Activated T-cell treated with anti-CD3 and anti-CD28 coated beads, Interleukin-2, amount 50 U/mL, for 24 hours (primary cell): ENCODE results near the gene TNFSF12.
A peak's percentile ranks its signal among the peaks of the same experiment; 100 is the strongest.

ENCODE experiments used
- DNase-seq: peaks from one replicate; pipeline ENCODE4 v3.0.0-alpha.2; 2020
- H3K27ac Mint-ChIP-seq: 2 replicates; pipeline ENCODE4 v1.8.0; 2020; ENCODE audit warnings: mild to moderate bottlenecking, mixed read lengths
- H3K27me3 Mint-ChIP-seq: 2 replicates; pipeline ENCODE4 v1.8.0; 2020; ENCODE audit warnings: mixed read lengths
- H3K36me3 Mint-ChIP-seq: 2 replicates; pipeline ENCODE4 v1.8.0; 2020; ENCODE audit warnings: low read depth, mixed read lengths
- H3K4me1 Mint-ChIP-seq: 2 replicates; pipeline ENCODE4 v1.8.0; 2020; ENCODE audit warnings: low read depth, mixed read lengths
- H3K4me3 Mint-ChIP-seq: 2 replicates; pipeline ENCODE4 v1.8.0; 2020; ENCODE audit warnings: mild to moderate bottlenecking, moderate library complexity, mixed read lengths
- H3K9me3 Mint-ChIP-seq: 2 replicates; pipeline ENCODE4 v1.8.0; 2020; ENCODE audit warnings: mixed read lengths

Gene TNFSF12

GRCh38 chr17:7556627-7557026 lies 7.8 kb downstream of the TNFSF12 start:
- Mint-ChIP-seq H3K9me3 (no peaks in the 10 kb centered on the region), H3K4me3 (no peak overlapping the region), H3K36me3 (peaks cover 7% of the 10 kb centered on the region), H3K27me3 (no peaks in the 10 kb centered on the region), H3K27ac (peak overlapping the region; percentile 27), H3K4me1 (peaks cover 63% of the 10 kb centered on the region)
- DNase-seq: no peak

- Mint-ChIP-seq H3K9me3 (no peaks in the 10 kb centered on the region), H3K27me3 (no peaks in the 10 kb centered on the region), H3K4me1 (peaks cover 59% of the 10 kb centered on the region), H3K27ac (no peak overlapping the region), H3K36me3 (peaks cover 8% of the 10 kb centered on the region), H3K4me3 (no peak overlapping the region)
- DNase-seq: no peak
These were observed 8.4 kb downstream of the TNFSF12 start for GRCh38 chr17:7557147-7557764.

DNA sequence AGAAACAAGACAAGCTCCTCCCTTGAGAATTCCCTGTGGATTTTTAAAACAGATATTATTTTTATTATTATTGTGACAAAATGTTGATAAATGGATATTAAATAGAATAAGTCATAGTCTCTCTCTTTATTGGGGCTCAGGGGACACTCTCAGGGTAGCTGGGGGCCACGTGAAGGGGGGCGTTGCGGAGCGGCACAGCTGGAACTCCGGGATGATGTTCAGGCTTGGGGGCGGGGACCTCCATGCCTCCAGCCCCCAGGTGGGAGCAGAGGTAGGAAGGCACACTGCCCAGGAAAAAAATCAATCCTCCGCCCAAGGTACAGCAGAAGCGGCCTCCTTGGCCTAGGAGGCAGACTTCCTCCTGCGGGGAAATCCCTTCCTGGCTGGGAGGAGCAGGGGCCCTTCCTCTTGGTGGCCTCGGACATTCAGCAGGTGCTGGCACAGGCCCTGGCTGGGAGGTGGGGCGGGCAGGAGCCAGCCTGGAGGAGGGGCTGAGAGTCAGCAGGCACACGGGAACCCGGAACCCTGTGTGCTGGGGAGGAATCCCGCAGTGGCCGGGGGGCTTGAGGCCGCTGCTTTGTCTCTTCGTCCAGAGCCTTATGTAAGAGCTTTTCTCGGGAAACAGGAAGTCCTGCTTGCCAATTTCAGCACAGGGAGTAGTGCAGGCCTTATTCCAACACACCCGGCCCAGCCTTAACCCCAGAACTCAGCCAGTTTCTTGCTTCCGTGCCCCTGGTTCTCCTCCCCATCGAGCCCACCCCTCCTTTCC lies 9.1 kb downstream of the TNFSF12 start:
- no peaks in the 10 kb centered on the region for H3K9me3 Mint-ChIP-seq
- peak overlapping the region; percentile 47 for H3K4me3 Mint-ChIP-seq
- peak overlapping the region; percentile 74 for H3K27ac Mint-ChIP-seq
- H3K4me1 Mint-ChIP-seq: peaks cover 58% of the 10 kb centered on the region
- no peak for DNase-seq
- H3K27me3 Mint-ChIP-seq: no peaks in the 10 kb centered on the region
- H3K36me3 Mint-ChIP-seq: peaks cover 15% of the 10 kb centered on the region

DNA sequence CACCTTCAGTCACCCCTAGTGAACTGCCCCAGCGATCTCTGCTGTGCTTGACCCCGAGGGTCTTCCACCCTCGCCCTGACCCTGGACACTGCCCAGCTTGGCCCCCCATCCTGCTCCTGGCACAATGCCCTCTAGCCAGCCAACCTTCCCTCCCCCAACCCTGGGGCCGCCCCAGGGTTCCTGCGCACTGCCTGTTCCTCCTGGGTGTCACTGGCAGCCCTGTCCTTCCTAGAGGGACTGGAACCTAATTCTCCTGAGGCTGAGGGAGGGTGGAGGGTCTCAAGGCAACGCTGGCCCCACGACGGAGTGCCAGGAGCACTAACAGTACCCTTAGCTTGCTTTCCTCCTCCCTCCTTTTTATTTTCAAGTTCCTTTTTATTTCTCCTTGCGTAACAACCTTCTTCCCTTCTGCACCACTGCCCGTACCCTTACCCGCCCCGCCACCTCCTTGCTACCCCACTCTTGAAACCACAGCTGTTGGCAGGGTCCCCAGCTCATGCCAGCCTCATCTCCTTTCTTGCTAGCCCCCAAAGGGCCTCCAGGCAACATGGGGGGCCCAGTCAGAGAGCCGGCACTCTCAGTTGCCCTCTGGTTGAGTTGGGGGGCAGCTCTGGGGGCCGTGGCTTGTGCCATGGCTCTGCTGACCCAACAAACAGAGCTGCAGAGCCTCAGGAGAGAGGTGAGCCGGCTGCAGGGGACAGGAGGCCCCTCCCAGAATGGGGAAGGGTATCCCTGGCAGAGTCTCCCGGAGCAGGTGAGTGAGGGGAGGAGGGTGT lies 9.9 kb downstream of the TNFSF12 start, which contains the start of gene TNFSF13:
TNFSF13 (plus strand) TSS at position 207 of the 776 bp plus-strand sequence; CDS start at position 497, 290 bp downstream.
- Mint-ChIP-seq H3K27ac (peak within 1 kb of the TSS; percentile 74), H3K4me3 (peak within 1 kb of the TSS; percentile 47), H3K27me3 (no peaks in the 10 kb centered on the region), H3K36me3 (peaks cover 22% of the 10 kb centered on the region), H3K9me3 (no peaks in the 10 kb centered on the region), H3K4me1 (peaks cover 52% of the 10 kb centered on the region)
- DNase-seq: no peak

- Mint-ChIP-seq H3K4me1 (peaks cover 57% of the 10 kb centered on the region), H3K27me3 (no peaks in the 10 kb centered on the region), H3K27ac (peak overlapping the region; percentile 93), H3K4me3 (peak overlapping the region; percentile 96), H3K36me3 (peaks cover 30% of the 10 kb centered on the region), H3K9me3 (no peaks in the 10 kb centered on the region)
- no peak for DNase-seq
These were observed 10.7 kb downstream of the TNFSF12 start for GRCh38 chr17:7559320-7560171.

DNA sequence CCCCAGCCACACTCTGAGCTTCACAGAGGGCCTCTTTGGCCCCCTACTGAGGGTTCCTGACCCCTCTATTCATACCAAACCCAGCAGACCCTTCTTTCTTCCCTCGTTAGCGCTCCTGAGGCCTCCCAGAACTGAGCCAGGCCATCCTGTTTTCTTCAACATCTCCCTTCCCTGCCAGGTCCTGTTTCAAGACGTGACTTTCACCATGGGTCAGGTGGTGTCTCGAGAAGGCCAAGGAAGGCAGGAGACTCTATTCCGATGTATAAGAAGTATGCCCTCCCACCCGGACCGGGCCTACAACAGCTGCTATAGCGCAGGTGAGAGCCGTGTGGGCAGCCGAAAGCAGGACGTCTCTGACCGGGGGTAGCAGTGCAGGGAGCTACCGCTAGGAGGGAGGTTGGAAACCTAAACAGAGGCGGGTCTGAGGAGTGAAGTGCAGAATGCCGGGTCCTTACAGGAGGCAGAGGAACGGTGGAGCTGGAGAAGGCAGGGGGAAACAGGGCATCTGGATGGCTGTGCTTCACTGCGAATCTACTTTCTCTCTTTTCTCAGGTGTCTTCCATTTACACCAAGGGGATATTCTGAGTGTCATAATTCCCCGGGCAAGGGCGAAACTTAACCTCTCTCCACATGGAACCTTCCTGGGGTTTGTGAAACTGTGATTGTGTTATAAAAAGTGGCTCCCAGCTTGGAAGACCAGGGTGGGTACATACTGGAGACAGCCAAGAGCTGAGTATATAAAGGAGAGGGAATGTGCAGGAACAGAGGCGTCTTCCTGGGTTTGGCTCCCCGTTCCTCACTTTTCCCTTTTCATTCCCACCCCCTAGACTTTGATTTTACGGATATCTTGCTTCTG lies 11.5 kb downstream of the TNFSF12 start:
- Mint-ChIP-seq H3K27ac (peak overlapping the region; percentile 93), H3K4me1 (peaks cover 60% of the 10 kb centered on the region), H3K27me3 (no peaks in the 10 kb centered on the region), H3K36me3 (peaks cover 38% of the 10 kb centered on the region), H3K4me3 (peak overlapping the region; percentile 96), H3K9me3 (no peaks in the 10 kb centered on the region)
- DNase-seq: no peak

GRCh38 chr17:7561028-7561575 lies 12.2 kb downstream of the TNFSF12 start:
- Mint-ChIP-seq H3K27me3 (no peaks in the 10 kb centered on the region), H3K27ac (peak overlapping the region; percentile 93), H3K4me3 (peak overlapping the region; percentile 96), H3K9me3 (no peaks in the 10 kb centered on the region), H3K4me1 (peaks cover 61% of the 10 kb centered on the region), H3K36me3 (peaks cover 45% of the 10 kb centered on the region)
- peak; percentile 90 for DNase-seq

DNA sequence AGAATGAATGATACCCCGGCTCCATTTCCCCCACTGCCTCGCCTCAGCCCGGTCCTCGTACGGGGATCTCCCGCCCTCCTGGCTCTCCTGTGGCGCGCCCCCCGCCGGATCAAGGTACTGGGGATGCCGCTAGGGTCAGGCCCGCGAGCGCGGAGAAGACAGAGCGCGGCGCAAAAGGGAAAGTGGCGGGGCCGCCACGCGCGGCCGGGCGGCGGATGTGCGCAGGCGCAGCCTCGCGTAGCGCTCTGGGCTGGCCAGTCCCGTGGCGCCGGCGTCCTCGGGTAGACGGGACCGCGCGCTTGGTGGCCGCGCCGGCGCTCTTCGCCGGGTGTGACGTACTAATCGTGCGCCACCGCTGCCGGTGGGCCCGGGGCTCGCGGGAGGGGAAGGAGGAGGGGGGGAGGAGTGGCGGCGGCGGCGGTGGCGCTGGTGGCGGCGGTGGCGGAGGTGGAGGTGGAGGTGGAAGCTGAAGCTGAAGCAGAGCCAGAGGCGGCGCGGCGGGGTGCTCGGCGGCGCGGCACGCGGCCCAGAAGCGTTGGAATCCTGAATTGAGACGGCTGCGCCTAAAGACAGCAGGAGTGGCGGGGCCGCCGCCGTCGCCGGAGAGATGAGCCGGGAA lies 12.8 kb downstream of the TNFSF12 start, which contains the start of gene SENP3:
SENP3 (plus strand) TSS at position 331 of the 619 bp plus-strand sequence. CDS start 1,158 bp downstream, outside the sequence.
- Mint-ChIP-seq H3K4me1 (peaks cover 58% of the 10 kb centered on the region), H3K4me3 (peak within 1 kb of the TSS; percentile 96), H3K9me3 (no peaks in the 10 kb centered on the region), H3K27me3 (no peaks in the 10 kb centered on the region), H3K36me3 (peaks cover 51% of the 10 kb centered on the region), H3K27ac (peak within 1 kb of the TSS; percentile 94)
- DNase-seq: peak; percentile 94

GRCh38 chr17:7562208-7562605 lies 13.3 kb downstream of the TNFSF12 start:
- Mint-ChIP-seq H3K27ac (peak overlapping the region; percentile 94), H3K27me3 (no peaks in the 10 kb centered on the region), H3K4me3 (peak overlapping the region; percentile 96), H3K4me1 (peaks cover 60% of the 10 kb centered on the region), H3K9me3 (no peaks in the 10 kb centered on the region), H3K36me3 (peaks cover 56% of the 10 kb centered on the region)
- DNase-seq: no peak

DNA sequence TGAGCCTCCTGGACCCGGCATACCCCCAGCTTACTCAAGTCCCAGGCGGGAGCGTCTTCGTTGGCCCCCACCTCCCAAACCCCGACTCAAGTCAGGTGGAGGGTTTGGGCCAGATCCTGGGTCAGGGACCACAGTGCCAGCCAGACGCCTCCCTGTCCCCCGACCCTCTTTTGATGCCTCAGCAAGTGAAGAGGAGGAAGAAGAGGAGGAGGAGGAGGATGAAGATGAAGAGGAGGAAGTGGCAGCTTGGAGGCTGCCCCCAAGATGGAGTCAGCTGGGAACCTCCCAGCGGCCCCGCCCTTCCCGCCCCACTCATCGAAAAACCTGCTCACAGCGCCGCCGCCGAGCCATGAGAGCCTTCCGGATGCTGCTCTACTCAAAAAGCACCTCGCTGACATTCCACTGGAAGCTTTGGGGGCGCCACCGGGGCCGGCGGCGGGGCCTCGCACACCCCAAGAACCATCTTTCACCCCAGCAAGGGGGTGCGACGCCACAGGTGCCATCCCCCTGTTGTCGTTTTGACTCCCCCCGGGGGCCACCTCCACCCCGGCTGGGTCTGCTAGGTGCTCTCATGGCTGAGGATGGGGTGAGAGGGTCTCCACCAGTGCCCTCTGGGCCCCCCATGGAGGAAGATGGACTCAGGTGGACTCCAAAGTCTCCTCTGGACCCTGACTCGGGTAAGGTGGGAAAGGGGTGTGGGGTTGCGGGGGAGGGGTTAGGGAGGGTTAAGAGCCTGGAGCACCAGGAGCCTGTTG lies 14.4 kb downstream of the TNFSF12 start:
- Mint-ChIP-seq H3K4me1 (peaks cover 59% of the 10 kb centered on the region), H3K9me3 (no peaks in the 10 kb centered on the region), H3K4me3 (peak overlapping the region; percentile 96), H3K36me3 (peaks cover 66% of the 10 kb centered on the region), H3K27ac (peak overlapping the region; percentile 94), H3K27me3 (no peaks in the 10 kb centered on the region)
- no peak for DNase-seq

- no peak overlapping the region for H3K4me3 Mint-ChIP-seq
- H3K27me3 Mint-ChIP-seq: no peaks in the 10 kb centered on the region
- no peak for DNase-seq
- peaks cover 46% of the 10 kb centered on the region for H3K4me1 Mint-ChIP-seq
- peaks cover 96% of the 10 kb centered on the region for H3K36me3 Mint-ChIP-seq
- H3K27ac Mint-ChIP-seq: peak overlapping the region; percentile 19
- H3K9me3 Mint-ChIP-seq: no peaks in the 10 kb centered on the region
These were observed 20.7 kb downstream of the TNFSF12 start for GRCh38 chr17:7569571-7569970.

DNA sequence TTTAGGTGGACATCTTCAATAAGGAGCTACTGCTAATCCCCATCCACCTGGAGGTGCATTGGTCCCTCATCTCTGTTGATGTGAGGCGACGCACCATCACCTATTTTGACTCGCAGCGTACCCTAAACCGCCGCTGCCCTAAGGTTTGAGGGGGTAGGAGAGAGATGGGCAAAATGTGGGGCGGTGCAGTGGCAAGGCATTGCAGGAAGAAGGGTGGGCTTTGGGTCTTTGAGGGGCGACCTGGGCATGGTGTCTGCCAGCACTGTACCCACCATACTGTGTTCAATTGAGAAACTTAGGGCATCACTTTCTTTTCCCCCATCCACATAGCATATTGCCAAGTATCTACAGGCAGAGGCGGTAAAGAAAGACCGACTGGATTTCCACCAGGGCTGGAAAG lies 21.5 kb downstream of the TNFSF12 start:
- H3K4me1 Mint-ChIP-seq: peaks cover 47% of the 10 kb centered on the region
- H3K4me3 Mint-ChIP-seq: no peak overlapping the region
- no peaks in the 10 kb centered on the region for H3K27me3 Mint-ChIP-seq
- no peaks in the 10 kb centered on the region for H3K9me3 Mint-ChIP-seq
- DNase-seq: no peak
- peaks cover 96% of the 10 kb centered on the region for H3K36me3 Mint-ChIP-seq
- H3K27ac Mint-ChIP-seq: peak overlapping the region; percentile 87
